Skin of body (tissue), 2 donors: Measurements from ENCODE around the gene VPS16. TPM values are rescaled to one million over a fixed set of nuclear protein-coding genes. Genes with fewer than 3 reads are reported as not detected.
"Not testable (repeated sequence)": the region's sequence is repeated elsewhere in the genome, so short reads cannot be mapped to it uniquely, and the experiment has no call there.

Experiments
- DNase-seq: peaks from one replicate; lab custom pipeline; 2025; lab: John Stamatoyannopoulos, UW
- total RNA-seq: library from RNA; depleted of rRNA; stranded (reverse); fragments of >200 nt; gene quantifications from one replicate; pipeline ENCODE4 v1.2.3, GENCODE V29; 2014

Gene VPS16
- total RNA-seq, 1 donor from 2014 or later = 22.7 TPM

DNA sequence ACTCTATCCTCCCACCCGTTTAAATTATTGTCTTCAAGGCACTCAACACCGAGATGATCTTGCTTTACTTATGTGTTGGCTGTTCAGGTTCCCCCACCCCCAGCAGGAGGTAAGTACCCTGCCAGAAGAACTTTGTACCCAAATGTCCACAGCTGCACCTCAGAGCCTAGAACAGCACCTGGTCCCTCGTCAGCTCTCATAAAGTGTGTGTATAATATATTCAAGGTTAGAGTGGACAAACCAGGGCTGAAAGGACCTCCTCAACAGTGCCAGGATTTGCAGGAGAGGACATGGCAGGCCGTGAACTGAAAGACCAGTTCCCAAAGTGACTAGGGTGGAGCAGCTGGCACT, 34.2 kb upstream of the VPS16 start:
- no peak for DNase-seq

DNA sequence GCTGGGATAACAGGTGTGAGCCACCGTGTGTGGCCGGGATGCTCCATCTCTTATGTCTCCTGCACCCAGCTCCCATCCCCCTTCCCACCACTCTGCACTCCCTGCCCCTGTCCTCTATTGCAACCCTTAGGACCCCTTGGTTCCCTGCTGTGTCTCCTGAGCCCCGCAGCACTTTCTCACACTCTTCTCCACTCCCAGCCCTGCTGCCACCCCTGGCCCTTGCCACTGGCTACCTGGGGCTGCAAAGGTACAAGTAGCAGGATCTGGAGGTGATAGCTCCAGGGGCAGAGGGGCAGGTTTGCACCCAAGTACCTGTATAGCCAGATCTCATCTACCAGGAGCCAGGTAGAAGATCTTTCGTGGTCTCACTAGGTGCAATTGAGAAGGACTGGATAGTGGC, 33.5 kb upstream of the VPS16 start:
- DNase-seq = no peak

DNA sequence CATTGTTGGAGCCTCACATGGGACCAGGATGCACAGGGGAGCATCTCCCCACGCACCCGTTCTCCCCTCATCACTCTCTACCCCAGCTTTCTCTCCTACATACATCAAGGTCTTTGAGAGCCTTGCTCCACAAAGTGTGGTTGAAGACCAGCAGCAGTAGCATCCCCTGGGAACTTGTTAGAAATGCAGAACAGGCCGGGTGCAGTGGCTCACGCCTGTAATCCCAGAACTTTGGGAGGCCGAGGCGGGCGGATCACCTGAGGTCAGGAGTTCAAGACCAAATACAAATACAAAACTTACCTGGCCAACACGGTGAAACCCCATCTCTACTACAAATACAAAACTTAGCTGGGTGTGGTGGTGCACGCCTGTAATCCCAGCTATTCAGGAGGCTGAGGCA, 32.6 kb upstream of the VPS16 start:
- not testable (repeated sequence) for DNase-seq

DNA sequence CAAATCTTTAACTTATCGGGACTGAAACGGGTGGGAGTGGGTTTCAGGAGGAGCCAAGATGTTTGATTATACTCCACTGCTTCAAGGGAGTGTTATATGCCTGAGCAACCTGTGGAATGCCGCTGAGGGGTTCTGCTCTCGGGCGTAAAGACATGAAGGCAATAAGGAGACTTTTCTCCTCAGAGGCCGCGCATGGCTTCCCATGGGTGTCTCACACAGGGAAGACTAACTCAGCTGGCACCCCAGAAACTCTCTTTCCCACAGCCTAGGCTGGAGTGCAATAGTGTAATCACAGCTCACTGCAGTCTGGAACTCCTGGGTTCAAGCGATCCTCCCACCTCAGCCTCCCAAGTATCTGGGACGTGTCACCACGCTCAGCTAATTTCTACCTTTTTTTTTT, 30.9 kb upstream of the VPS16 start:
- DNase-seq = no peak

DNA sequence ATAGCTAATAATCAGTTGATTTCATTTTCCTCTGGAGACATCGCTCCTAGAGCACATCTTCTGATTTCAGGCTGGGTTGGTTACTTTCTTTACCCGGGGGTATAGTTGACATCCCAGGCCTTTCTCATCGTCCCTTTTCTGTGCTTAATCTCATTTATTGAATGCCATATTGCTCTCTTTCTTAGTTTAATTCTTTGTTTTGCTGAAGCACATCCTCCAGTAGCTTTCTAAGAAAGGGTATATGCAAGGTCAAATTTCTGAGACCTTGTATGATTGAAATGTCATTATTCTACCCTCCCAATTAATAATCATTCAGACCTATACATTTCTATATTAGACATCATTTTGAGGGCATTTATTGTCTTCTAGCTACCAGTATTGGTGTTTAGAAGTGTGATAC, 28.4 kb upstream of the VPS16 start:
- no peak for DNase-seq

DNA sequence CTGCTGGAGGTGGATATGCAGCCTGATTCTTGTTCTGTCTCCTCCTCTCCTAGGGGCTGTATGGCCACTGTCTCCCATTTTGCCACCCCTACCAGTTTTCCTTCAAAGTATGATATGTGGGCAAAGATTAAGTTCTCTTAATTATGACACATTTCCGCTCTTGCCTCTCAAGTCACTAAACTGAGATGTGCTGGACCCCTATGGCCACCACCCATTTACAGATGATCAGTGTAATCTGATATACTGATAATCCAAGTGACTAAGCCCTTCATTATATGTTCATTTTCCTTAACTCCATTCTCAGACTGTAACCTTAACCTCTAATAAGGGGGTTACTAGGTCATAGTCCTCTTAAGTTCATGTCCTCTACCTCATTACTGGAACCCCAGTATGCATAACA, 26.5 kb upstream of the VPS16 start:
- DNase-seq = no peak

DNA sequence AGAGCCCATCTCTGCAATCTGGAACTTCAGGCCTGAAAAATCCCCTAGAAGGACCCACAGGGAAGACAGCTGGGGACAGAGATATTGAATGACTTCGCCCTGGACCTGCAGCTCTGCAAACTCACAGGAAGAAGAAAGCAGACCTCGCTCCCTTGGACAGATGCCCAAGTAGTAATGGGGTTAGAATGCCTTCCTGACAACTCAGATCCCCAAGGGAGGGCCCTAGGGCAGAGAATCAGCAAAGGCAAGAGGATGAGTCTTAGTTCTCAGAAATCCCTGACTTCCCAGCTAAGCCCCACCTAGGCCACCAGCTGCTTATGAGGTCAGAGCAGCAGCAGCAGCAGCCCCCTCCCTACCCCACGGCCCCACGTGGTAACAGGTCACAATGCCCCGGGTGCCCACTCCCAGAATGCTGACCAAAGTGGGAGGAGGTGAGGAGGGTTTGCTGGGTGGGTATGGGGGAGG, 25.9 kb upstream of the VPS16 start, which contains the start of gene C20orf141:
Gene C20orf141, plus strand, starts transcription at position 401 of the 465 bp plus-strand sequence. CDS start 198 bp downstream, outside the sequence.
- DNase-seq = peak; percentile 19

DNA sequence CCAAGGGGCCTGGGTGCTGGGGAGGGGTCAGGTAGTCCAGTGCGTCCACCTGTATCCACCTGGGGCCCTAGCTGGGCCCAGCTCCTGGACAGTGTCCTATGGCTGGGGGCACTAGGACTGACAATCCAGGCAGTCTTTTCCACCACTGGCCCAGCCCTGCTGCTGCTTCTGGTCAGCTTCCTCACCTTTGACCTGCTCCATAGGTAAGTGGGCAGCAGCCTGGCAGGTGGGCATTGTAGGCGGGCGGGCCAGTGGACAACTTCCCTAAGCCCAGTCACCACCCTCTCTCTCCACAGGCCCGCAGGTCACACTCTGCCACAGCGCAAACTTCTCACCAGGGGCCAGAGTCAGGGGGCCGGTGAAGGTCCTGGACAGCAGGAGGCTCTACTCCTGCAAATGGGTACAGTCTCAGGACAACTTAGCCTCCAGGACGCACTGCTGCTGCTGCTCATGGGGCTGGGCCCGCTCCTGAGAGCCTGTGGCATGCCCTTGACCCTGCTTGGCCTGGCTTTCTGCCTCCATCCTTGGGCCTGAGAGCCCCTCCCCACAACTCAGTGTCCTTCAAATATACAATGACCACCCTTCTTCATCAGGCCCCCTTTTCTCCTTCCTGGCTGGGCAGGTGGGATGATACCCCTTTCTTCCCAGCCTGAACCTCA, 25.2 kb upstream of the VPS16 start:
- no peak for DNase-seq

DNA sequence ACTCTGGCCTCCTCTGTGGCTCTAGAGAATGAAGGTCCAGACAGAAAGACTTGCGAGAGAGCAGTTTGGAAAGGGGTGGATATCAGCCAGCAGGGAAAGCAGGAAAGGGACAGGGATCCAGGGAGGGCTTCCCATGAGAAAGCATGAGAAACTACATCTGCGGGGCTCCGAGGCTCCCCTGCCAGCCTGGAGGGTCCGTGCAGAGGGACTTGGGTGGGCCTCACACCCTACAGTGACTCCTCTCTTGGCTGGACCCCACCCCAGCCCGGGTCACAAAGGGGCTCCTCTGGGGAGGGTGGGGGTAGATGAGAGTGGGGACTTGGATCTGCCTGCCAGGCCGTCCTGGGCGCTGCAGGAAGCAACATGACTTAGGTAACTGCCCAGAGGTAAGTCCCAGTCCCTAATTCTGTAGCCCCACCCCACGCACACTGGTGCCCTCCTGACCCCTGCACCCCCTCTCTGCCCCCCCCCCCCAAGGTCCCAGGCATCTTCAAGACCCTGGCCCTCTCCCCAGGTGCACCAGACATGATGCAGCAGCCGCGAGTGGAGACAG, 24.4 kb upstream of the VPS16 start, which contains the start of gene TMEM239:
Gene TMEM239, plus strand, starts transcription at position 335 of the 553 bp plus-strand sequence. Its CDS starts 191 bp downstream, at position 526.
- no peak for DNase-seq

DNA sequence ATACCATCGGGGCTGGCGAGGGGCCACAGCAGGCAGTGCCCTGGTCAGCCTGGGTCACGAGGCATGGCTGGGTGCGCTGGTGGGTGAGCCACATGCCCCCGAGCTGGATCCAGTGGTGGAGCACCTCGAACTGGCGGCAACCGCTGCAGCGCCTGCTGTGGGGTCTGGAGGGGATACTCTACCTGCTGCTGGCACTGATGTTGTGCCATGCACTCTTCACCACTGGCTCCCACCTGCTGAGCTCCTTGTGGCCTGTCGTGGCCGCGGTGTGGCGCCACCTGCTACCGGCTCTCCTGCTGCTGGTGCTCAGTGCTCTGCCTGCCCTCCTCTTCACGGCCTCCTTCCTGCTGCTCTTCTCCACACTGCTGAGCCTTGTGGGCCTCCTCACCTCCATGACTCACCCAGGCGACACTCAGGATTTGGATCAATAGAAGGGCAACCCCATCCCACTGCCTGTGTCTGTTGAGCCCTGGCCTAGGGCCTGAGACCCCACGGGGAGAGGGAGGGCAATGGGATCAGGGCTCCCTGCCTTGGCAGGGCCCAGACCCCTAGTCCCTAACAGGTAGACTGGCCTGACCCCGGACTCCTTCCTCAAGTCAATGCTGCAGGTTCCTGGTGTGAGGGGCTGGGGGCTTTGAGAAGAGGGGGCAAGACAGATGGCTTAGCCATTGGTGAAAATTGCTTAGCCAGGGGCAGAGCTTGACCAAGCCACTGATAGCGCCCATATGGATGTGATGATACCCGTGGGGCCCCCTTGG, 23.8 kb upstream of the VPS16 start:
- DNase-seq = no peak

DNA sequence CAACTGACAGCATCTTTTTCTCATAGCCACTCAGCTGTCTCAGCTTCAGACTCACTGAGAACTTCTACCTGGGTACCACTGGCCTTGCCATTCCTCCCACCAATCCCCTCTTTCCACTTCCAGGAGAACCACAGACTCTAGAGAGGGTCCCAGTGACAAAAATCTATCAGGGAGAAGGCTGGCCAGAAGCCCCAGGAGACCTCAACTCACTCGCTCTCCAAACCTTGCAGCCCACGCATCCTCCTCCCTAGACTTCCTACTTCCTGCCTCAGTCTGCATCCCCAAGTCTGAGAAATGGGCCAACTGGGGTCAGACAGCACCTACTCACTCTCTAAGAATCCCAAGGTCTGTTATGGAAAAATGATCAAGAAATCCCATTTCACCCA, 23.2 kb upstream of the VPS16 start:
- no peak for DNase-seq

DNA sequence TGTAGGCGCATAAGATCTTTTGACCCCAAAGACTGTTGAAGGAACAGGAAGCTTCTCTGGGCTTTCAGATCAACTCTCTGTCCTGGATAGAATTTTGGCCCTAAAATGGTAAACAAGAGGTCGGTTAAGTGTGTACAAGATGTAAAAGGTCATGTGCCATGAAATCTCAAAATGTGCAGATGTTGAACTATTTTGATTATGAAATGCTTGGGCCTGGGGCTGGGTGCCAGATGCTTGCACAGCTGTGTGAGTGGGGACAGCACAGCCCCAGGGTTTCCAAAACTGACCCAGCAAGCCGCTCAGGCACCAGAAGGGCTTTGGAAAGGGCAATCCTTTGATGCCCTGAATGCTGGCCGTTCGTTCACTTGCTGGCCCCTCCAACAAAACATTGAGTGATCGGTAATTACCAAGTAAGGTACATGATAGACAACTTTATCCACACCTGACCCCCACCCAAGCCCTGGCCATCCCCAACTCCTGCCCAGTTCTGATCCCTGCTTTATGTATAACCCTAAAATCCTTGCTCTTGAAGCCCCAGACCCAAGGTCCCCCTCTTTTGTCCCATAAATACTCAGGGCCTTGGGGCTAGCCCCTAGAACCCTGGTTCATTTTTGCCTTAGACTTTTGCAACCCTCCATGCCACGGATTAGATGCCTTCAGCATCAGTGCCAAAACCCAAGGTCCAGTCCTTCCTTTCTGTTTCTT, 22.5 kb upstream of the VPS16 start:
- DNase-seq = no peak

DNA sequence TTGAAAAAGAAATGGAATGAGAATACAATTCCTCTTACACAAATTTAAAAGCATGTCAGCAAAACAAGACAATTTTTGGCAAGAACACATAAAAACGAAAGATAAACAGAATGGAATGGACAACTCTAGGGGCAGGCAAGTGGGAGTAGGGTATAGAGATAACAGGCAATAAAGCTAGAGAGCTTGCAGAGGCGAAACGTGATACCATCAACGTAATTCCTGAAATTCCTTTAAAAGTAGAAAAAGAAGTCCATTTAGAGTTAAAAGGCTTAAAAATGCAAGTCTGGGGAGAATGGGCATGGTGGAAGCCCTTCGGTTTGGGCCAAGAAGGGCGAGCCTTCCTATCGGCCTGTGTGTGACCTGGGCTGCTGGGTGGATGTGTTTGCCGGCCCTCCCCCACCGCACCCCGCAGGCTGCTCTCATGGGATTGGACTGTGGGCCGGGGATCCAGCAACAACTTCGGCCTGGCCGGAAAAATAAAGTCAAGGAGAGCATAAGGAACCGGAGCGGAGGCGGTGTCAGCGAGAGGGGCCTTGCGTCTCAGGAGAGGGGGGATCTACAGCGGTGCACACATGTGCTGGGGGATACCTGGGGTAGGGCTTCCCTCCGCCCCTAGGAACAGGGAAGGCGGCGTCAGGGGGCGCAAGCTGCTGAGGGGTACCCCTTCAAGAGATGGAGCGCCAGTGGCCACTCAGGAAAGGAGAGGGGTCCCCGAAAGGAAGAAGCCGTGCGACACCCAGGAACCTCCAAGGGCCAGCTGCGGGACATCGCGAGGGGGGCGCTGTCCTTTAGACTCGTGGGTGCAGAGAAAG, 20.3 kb upstream of the VPS16 start:
- DNase-seq = no peak

DNA sequence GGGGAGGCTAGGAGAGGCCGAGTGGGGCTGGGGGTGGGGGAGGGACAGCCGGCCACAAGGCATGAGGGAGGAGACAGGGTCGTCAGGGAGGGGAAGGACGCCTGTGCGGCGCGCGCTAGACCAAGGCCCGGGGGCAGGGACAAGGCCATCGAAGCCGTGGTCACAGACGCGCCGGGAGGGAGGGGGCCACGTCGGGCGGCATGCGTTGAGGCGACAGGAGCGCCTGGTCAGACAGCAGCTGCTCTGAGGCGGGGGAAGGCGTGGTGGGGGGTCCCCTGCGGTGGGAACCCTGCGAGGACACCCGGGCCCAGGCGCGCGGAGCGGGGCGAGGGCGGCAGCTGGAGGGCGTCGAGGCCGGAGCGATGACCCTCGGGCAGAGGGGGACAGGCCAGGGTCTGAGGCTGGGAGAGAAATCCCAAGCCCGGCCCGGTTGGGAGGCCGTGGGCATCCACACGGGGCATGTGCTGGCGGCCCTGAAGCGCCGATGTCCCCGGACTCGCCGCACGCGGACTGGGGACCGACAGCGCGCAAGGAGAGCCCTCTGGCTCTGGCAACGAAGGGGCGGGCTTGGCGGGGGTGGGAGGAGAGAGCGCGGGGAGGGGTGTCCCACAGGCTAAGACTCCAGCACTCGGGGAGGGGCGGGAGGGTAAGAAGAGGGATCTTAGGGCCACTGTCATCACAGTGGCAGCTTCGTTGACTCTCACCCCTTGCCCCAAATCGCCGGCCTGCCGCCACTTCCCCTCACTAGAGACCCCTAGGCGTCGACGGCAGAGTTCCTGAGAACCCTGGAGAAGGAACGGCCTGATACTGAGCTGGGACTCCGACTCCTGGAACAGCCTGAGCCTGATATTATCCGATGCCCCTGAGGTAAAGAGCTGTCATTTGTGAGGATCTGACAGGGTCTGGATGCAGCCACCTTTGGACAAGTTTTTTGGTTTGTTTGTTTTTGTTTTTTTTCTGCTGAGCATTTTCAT, 19.4 kb upstream of the VPS16 start:
- DNase-seq = no peak

DNA sequence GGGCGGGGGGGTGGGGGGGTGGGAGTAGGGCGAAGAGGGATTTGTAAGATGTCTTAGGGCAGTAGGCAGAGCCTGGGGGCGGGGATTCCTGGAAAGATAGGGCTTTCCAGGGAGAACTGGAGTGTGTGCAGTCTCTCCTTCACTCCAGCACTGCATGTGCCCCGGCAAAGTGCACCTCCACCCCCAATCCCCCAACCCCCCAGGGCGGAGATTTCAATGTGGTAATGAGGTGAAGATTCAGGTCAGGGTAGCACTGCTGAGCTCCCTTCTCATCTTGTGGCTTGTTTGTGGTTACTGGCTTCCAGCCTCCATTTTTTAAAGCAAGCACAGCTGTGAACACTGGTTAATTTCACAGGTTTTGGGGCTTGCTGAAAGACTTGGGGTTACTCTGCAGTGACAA, 18.5 kb upstream of the VPS16 start:
- DNase-seq = no peak

DNA sequence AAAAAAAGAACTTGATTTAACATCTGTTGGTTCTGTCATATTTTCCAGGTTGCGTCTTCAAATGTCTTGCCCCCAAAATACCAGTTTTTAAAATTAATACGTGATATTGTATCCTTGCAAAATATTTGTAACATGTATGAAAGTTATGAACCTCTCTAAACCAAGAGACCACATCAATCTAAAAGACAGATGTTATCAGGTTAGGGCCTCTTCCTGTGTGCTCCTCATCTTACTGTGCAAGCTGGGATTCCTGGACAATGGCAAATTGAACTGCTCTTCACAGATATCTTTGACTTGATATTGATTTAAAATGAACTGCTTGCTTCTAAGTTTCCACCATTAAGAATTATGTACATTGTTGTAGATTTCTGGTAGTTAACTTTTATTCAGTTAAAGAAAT, 14.8 kb upstream of the VPS16 start:
- DNase-seq = no peak

DNA sequence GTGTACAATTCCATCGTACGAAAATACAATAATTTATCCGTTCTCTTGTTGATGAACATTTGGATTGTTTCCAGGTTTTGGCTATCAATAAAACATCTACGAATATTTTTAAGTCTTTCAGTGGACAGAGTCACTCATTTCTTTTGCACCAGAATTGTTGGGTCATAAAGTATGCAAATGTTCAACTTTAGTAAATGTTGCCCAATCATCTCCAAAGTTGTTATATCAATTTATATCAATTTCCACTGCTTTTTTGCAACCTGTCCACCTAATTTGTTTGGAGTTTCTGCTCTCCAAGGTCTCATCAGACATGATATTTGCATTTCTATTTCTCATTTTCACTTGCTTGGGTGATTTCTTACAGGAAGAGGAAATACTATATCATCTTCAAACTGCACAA, 13.9 kb upstream of the VPS16 start:
- DNase-seq = no peak

DNA sequence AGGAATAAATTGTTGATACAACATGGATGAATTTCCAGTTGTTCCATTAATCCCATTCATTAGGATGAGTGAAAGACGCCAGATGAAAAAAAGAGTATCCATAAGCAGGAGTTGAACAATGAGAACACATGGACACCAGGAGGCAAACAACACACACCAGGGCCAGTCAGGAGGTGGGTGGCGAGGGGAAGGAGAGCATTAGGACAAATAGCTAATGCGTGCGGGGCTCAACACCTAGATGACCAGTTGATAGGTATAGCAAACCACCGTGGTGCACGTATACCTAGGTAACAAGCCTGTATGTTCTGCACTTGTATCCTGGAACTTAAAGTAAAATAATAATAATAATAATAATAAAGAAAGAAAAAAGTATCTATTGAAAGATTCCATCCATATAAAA, 11.2 kb upstream of the VPS16 start:
- no peak for DNase-seq

DNA sequence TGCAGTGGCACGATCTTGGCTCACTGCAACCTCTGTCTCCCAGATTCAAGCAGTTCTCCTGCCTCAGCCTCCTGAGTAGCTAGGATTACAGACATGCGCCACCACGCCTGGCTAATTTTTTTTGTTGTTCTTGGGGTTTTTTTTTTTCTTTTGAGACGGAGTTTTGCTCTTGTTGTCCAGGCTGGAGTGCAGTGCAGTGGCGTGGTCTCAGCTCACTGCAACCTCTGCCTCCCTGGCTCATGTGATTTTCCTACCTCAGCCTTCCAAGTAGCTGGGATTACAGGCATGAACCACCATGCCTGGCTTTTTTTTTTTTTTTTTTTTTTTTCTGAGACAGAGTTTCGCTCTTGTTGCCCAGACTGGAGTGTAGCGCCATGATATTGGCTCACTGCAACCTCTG, 9.3 kb upstream of the VPS16 start:
- DNase-seq = not testable (repeated sequence)

DNA sequence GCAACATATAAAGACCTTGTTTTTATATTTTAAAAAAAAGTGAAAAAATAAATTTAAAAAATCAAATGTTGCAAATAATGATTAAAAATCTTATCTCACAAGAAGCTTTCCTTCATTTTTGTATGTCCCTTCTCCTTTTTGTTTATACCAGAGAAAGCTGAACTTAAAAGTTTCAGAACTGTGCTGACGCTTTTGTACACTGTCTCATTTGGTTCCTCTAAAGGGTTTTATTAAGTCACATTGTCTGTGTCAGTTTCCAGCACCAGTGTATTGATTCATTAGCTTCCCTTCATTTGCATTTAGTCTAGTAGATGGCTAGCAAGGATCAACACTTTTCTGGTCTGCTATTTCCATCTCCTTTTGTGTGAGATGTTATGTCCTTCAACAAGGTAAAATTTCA, 6.8 kb upstream of the VPS16 start:
- no peak for DNase-seq
